Neural cell (in vitro differentiated cells): ENCODE data around the gene FNDC10.

Experiments used
- CTCF ChIP-seq: fragments of 450-650 bp; IDR thresholded peaks from 2 replicates; pipeline ENCODE4 v1.5.1; 2014; ENCODE audit warnings: antibody characterized with exemption, mild to moderate bottlenecking, moderate library complexity; ENCODE audit not compliant: poor library complexity, severe bottlenecking
- EP300 ChIP-seq: fragments of 450-650 bp; conservative IDR thresholded peaks from 2 replicates; pipeline ENCODE4 v1.6.1; 2014; ENCODE audit warnings: antibody characterized with exemption, mild to moderate bottlenecking, moderate library complexity; ENCODE audit not compliant: poor library complexity, severe bottlenecking
- EZH2 ChIP-seq: fragments of 200-600, 300-800 bp; shearing (Covaris generic), sonication (generic); IDR thresholded peaks from 2 replicates; pipeline ENCODE4 v1.6.1; 2014; ENCODE audit warnings: antibody characterized with exemption, low read length, borderline replicate concordance, mild to moderate bottlenecking; ENCODE audit not compliant: insufficient read depth, poor library complexity, severe bottlenecking
- POLR2AphosphoS5 ChIP-seq: IDR thresholded peaks from 2 replicates; pipeline ENCODE4 v1.6.1; 2012
- TAF1 ChIP-seq: IDR thresholded peaks from 2 replicates; pipeline ENCODE4 v1.6.1; 2012; ENCODE audit warnings: low read depth

- TF ChIP-seq CTCF = no peak
- TF ChIP-seq EZH2 = no peak
- TF ChIP-seq POLR2AphosphoS5 = no peak
- TF ChIP-seq EP300 = no peak
- TF ChIP-seq TAF1 = no peak
These were observed 46.0 kb downstream of the FNDC10 start for GRCh38 chr1:1553821-1554494.
